Subcutaneous adipose tissue (tissue), 4 donors: ENCODE results near the gene ST6GAL1. TPM values are rescaled to one million over a fixed set of nuclear protein-coding genes. Genes with fewer than 3 reads are reported as not detected.

Source experiments
- total RNA-seq, 4 donors: library from RNA; depleted of rRNA; stranded (reverse); fragments of >200 nt; gene quantifications; one replicate each; pipeline ENCODE4 v1.1.0, GENCODE V29; 2016
- TF ChIP-seq, protein P1 (sequence below): fragments of 450-650 bp; IDR thresholded peaks from one replicate; pipeline ENCODE4 v1.5.1; 2016; ENCODE audit warnings: low read depth, mild to moderate bottlenecking, control low read depth, antibody characterized with exemption, moderate library complexity

The ST6GAL1 gene
- total RNA-seq, 4 donors from 2014 or later, result 31.4 to 80.1 (median 43.8) TPM

DNA sequence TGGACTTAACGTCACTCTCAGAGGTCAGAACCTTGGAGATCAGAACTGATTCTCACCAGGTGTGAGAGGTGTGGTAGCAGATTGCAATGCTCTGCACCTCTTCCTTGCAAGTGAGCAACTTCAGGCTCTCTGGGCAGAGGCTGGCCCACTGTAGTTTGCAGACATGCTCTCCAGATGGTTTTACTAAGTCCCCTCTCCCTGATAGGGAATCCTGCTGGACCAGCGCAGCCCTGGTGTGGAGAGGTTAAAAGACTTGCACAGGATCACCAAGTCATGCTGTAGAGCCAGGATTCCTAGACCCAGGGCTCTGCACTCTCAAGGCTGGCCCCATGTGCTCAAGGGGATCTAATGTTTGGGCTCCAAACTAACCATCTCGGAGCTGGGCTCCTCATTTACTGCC lies 146.8 kb downstream of the ST6GAL1 start:
- TF ChIP-seq, protein P1, sequence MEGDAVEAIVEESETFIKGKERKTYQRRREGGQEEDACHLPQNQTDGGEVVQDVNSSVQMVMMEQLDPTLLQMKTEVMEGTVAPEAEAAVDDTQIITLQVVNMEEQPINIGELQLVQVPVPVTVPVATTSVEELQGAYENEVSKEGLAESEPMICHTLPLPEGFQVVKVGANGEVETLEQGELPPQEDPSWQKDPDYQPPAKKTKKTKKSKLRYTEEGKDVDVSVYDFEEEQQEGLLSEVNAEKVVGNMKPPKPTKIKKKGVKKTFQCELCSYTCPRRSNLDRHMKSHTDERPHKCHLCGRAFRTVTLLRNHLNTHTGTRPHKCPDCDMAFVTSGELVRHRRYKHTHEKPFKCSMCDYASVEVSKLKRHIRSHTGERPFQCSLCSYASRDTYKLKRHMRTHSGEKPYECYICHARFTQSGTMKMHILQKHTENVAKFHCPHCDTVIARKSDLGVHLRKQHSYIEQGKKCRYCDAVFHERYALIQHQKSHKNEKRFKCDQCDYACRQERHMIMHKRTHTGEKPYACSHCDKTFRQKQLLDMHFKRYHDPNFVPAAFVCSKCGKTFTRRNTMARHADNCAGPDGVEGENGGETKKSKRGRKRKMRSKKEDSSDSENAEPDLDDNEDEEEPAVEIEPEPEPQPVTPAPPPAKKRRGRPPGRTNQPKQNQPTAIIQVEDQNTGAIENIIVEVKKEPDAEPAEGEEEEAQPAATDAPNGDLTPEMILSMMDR, result no peak

DNA sequence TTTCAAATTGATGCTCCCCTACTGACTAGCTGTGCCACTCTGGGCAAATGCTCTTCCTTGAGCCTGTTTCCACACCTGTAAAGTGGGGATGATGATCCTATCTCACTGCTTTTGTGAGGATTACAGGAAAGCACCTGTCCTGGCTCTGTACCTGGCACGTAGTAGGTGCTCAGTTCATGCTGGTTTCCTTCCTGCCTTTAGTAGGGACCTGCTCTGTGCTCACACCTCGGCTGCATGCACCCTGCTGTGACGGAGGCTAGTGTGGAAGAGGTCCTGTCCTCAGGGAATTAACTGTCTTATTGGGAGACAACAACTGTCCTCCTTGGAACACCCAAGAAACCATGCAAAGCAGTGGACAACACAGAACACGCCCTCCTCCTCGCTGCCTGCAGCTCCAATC lies 147.2 kb downstream of the ST6GAL1 start:
- TF ChIP-seq, protein P1, result no peak

DNA sequence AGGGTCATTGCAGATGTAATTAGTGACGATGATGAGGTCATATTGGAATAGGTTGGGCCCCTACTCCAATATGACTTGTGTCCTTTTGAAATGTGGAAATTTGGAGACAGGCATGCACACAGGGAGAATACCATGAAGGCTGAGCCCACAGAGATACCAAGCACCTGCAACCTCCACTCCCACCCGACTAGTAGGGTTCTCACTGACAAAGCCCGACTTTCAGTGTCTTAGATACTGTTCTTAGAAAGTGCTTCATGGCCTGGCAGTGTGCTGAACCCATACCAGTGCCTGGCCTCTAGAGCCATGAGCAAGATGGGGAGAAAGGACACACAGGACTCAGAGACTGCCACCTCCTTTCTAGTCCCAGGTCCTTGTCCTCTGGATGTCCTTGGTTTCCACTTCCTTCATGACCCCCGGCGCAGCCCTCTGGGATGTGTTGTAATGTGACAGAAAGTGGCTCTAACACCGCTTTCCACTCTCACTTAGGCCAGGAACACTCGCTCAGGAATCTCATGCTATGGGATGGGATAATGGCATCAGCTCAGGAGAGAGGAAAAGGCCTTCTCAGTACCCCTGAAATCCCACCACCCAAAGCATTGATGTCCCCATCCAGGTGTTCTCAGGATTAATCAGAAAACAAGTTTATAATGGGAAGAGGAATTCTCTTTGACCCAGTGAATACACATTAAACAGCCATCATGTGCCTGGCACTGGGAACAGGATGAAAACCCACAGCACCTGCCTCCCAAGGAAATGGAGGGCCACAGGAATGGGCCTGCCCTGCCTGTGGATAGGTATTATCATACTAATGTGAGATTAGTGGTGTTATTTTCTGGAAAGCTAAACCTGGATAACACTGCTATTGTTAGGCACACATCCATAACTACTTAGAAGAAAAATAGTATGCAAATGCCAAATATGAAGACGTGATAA lies 149.0 kb downstream of the ST6GAL1 start:
- TF ChIP-seq, protein P1, result no peak

DNA sequence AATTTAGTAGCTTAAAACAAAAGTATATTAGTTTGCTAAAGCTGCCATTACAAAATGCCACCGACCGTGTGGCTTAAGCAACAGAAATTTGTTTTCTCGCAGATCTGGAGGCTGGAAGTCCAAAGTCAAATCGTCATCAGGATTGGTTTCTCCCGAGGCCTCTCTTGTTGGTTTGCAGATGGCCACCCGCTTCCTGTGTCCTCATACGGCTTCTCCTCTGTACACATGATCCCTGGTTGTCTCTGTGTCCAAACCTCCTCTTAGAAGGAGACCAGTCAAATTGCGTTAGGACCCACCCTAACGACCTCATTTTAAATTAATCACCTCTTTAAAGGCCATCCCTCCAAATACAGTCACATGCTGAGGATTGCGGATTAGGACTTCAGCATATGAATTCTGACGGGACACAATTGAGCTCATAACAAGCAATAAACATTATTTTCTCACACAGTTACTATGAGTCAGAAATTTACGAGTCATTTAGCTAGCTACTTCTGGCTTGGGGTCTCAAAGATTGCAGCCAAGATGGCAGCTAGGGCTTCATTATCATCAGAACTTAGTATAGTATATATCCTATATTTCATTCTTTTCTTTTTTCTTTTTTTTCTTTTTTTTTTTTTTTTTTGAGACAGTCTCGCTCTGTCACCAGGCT lies 150.6 kb downstream of the ST6GAL1 start:
- TF ChIP-seq, protein P1, result no peak

DNA sequence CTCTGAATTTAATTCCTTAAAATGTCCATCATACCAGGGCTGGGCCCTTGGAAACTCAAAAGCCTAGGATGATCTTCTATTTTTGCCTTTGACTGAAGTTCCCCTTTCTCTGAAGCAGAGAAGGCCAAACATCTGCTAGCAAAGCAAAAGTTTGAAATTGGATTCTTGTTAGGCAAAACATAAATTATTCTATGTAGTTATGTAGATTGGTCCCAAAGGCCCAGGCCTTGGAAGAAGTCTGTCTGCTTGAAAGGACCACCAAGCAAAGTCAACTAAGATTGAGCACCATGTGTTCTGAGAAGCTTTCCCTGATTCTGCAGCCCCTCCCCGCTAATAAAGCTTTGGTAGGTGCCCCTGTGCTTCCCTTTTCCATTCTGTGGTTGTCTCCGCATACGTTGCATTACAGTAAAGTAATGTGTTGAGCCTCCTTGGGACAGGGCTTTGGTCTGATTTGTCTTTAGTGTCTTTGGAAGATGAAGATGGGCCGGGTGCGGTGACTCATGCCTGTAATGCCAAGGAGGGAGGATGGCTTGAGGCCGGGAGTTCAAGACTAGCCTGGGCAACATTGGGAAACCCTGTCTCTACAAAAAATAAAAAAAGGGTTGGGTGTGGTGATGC lies 152.5 kb downstream of the ST6GAL1 start:
- TF ChIP-seq, protein P1, result no peak

DNA sequence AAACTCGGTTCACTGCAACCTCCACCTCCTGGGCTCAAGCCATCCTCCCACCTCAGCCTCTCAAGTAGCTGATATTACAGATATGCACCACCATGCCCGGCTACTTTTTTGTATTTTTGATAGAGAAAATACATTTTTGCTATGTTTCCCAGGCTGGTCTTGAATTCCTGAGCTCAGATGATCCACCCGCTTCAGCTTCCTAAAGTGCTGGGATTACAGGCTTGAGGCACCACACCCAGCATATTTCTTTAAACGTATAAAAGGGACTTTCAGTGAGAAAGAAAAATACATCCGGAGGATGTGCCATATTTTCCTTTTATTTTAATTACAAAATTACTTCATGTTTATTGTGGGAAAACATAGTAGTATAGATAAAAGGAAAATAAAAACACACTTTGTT lies 153.8 kb downstream of the ST6GAL1 start:
- TF ChIP-seq, protein P1, result no peak

DNA sequence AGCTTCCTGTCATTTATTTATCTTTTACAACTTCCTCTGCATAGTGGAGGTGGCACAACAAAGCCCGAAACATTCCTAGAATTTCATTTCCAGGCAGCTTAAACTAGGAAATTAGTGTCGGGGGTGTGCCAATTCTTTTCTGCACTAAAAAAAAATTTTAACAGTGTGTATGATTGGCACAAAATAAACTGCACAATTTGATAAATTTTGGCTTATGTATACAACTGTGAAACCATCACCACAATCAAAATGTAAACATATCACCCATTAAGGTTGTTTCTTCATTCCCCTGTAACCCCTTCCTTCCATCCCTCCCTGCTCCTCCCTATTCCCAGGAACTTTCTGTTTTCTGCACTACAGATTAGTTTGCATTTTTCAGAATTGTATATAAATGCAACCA lies 154.3 kb downstream of the ST6GAL1 start:
- TF ChIP-seq, protein P1, result no peak
